Measurements from ENCODE around the gene TEX13B.

TEX13B gene, protein sequence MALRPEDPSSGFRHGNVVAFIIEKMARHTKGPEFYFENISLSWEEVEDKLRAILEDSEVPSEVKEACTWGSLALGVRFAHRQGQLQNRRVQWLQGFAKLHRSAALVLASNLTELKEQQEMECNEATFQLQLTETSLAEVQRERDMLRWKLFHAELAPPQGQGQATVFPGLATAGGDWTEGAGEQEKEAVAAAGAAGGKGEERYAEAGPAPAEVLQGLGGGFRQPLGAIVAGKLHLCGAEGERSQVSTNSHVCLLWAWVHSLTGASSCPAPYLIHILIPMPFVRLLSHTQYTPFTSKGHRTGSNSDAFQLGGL

GRCh38 chrX:107982356-107982755, at the start of gene TEX13B:
Gene TEX13B (minus strand): TSS chrX:107982370. CDS start chrX:107982127, 243 bp downstream.
- H3K9me3 ChIP-seq (ENCODE audit: insufficient read depth, low read length) = no peaks in the 10 kb centered on the region
- no peak within 1 kb of the TSS for H3K4me3 ChIP-seq (ENCODE audit: insufficient read length, low read depth)
- DNase-seq (ENCODE audit: low read depth, low spot score) = no peak
- H3K36me3 ChIP-seq (ENCODE audit: insufficient read depth, insufficient read length, low read length) = no peaks in the 10 kb centered on the region
- no peak within 1 kb of the TSS for H3K9ac ChIP-seq (ENCODE audit: insufficient read length, low read depth)
- H3K27me3 ChIP-seq (ENCODE audit: insufficient read depth, insufficient read length) = no peaks in the 10 kb centered on the region
- peaks cover 3% of the 10 kb centered on the region for H3K4me1 ChIP-seq (ENCODE audit: insufficient read depth, insufficient read length)
- no peak for TF ChIP-seq SUZ12 (IDR thresholded peaks at IDR 0.05; ENCODE audit: extremely low read depth, insufficient read depth, insufficient read length)

GRCh38 chrX:108029928-108030711, 48.0 kb upstream of the TEX13B start:
- H3K9ac ChIP-seq (ENCODE audit: insufficient read length, low read depth) = no peak overlapping the region
- H3K27me3 ChIP-seq (ENCODE audit: insufficient read depth, insufficient read length) = no peaks in the 10 kb centered on the region
- H3K36me3 ChIP-seq (ENCODE audit: insufficient read depth, insufficient read length, low read length) = no peaks in the 10 kb centered on the region
- H3K4me3 ChIP-seq (ENCODE audit: insufficient read length, low read depth) = no peak overlapping the region
- TF ChIP-seq ZNF274 (IDR thresholded peaks at IDR 0.05; ENCODE audit: low read depth, low read length) = no peak
- TF ChIP-seq SUZ12 (IDR thresholded peaks at IDR 0.05; ENCODE audit: extremely low read depth, insufficient read depth, insufficient read length) = no peak
- no peak for TF ChIP-seq YY1 (IDR thresholded peaks at IDR 0.05; ENCODE audit: insufficient read depth, insufficient read length)
- no peak for DNase-seq (ENCODE audit: low read depth, low spot score)
- no peaks in the 10 kb centered on the region for H3K9me3 ChIP-seq (ENCODE audit: insufficient read depth, low read length)
- H3K4me1 ChIP-seq (ENCODE audit: insufficient read depth, insufficient read length) = no peaks in the 10 kb centered on the region

GRCh38 chrX:108028854-108029253, 46.7 kb upstream of the TEX13B start:
- TF ChIP-seq SUZ12 (IDR thresholded peaks at IDR 0.05; ENCODE audit: extremely low read depth, insufficient read depth, insufficient read length) (no peak), ZNF274 (IDR thresholded peaks at IDR 0.05; ENCODE audit: low read depth, low read length) (no peak), YY1 (IDR thresholded peaks at IDR 0.05; ENCODE audit: insufficient read depth, insufficient read length) (no peak)
- no peak overlapping the region for H3K9ac ChIP-seq (ENCODE audit: insufficient read length, low read depth)
- H3K36me3 ChIP-seq (ENCODE audit: insufficient read depth, insufficient read length, low read length) = no peaks in the 10 kb centered on the region
- H3K9me3 ChIP-seq (ENCODE audit: insufficient read depth, low read length) = no peaks in the 10 kb centered on the region
- no peak overlapping the region for H3K4me3 ChIP-seq (ENCODE audit: insufficient read length, low read depth)
- no peak for DNase-seq (ENCODE audit: low read depth, low spot score)
- H3K27me3 ChIP-seq (ENCODE audit: insufficient read depth, insufficient read length) = no peaks in the 10 kb centered on the region
- H3K4me1 ChIP-seq (ENCODE audit: insufficient read depth, insufficient read length) = no peaks in the 10 kb centered on the region

DNA sequence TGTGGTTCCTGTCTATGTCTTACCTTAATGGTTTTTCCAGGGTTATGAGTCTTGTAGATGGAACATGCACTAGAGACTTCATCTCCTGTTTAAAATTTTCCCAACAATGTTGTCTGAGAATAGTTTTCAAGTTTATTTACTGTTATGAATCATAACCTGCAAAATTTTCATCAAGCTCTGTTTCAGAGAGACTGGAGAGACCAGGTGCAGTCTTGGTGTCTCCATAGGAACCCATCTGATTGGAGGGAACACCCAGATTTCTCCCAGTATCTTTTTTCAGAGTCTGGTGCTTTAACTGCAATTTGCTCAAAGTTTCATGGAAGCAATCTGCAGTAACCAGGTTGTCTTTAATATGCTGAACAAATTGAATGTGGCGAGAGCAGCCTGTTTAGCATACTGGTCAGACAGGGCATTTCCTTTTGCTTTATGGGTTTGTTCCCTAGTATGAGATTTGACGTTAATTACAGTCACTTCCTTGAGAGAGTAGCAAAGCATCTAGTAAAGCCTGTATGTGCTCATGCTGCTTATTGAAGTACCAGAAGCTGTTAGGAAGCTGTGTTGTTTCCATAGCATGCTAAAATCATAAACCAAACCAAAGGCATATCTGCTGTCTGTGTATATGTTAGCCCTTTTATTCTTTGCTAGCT, 43.9 kb upstream of the TEX13B start:
- Histone ChIP-seq H3K4me3 (ENCODE audit: insufficient read length, low read depth) (no peak overlapping the region), H3K27me3 (ENCODE audit: insufficient read depth, insufficient read length) (no peaks in the 10 kb centered on the region), H3K9me3 (ENCODE audit: insufficient read depth, low read length) (no peaks in the 10 kb centered on the region), H3K9ac (ENCODE audit: insufficient read length, low read depth) (no peak overlapping the region), H3K36me3 (ENCODE audit: insufficient read depth, insufficient read length, low read length) (no peaks in the 10 kb centered on the region), H3K4me1 (ENCODE audit: insufficient read depth, insufficient read length) (no peaks in the 10 kb centered on the region)
- TF ChIP-seq SUZ12 (IDR thresholded peaks at IDR 0.05; ENCODE audit: extremely low read depth, insufficient read depth, insufficient read length) (no peak), YY1 (IDR thresholded peaks at IDR 0.05; ENCODE audit: insufficient read depth, insufficient read length) (no peak), ZNF274 (IDR thresholded peaks at IDR 0.05; ENCODE audit: low read depth, low read length) (no peak)
- DNase-seq (ENCODE audit: low read depth, low spot score) = no peak

GRCh38 chrX:108025376-108025775, 43.2 kb upstream of the TEX13B start:
- Histone ChIP-seq H3K4me1 (ENCODE audit: insufficient read depth, insufficient read length) (no peaks in the 10 kb centered on the region), H3K9me3 (ENCODE audit: insufficient read depth, low read length) (no peaks in the 10 kb centered on the region), H3K36me3 (ENCODE audit: insufficient read depth, insufficient read length, low read length) (no peaks in the 10 kb centered on the region), H3K4me3 (ENCODE audit: insufficient read length, low read depth) (no peak overlapping the region), H3K27me3 (ENCODE audit: insufficient read depth, insufficient read length) (no peaks in the 10 kb centered on the region), H3K9ac (ENCODE audit: insufficient read length, low read depth) (no peak overlapping the region)
- TF ChIP-seq ZNF274 (IDR thresholded peaks at IDR 0.05; ENCODE audit: low read depth, low read length) = no peak
- no peak for TF ChIP-seq SUZ12 (IDR thresholded peaks at IDR 0.05; ENCODE audit: extremely low read depth, insufficient read depth, insufficient read length)
- no peak for TF ChIP-seq YY1 (IDR thresholded peaks at IDR 0.05; ENCODE audit: insufficient read depth, insufficient read length)
- no peak for DNase-seq (ENCODE audit: low read depth, low spot score)

GRCh38 chrX:108022491-108023089, 40.4 kb upstream of the TEX13B start:
- TF ChIP-seq SUZ12 (IDR thresholded peaks at IDR 0.05; ENCODE audit: extremely low read depth, insufficient read depth, insufficient read length) (no peak), ZNF274 (IDR thresholded peaks at IDR 0.05; ENCODE audit: low read depth, low read length) (no peak), YY1 (IDR thresholded peaks at IDR 0.05; ENCODE audit: insufficient read depth, insufficient read length) (no peak)
- Histone ChIP-seq H3K4me1 (ENCODE audit: insufficient read depth, insufficient read length) (peaks cover 5% of the 10 kb centered on the region), H3K36me3 (ENCODE audit: insufficient read depth, insufficient read length, low read length) (no peaks in the 10 kb centered on the region), H3K9ac (ENCODE audit: insufficient read length, low read depth) (no peak overlapping the region), H3K4me3 (ENCODE audit: insufficient read length, low read depth) (no peak overlapping the region), H3K9me3 (ENCODE audit: insufficient read depth, low read length) (no peaks in the 10 kb centered on the region), H3K27me3 (ENCODE audit: insufficient read depth, insufficient read length) (no peaks in the 10 kb centered on the region)
- DNase-seq (ENCODE audit: low read depth, low spot score) = no peak

DNA sequence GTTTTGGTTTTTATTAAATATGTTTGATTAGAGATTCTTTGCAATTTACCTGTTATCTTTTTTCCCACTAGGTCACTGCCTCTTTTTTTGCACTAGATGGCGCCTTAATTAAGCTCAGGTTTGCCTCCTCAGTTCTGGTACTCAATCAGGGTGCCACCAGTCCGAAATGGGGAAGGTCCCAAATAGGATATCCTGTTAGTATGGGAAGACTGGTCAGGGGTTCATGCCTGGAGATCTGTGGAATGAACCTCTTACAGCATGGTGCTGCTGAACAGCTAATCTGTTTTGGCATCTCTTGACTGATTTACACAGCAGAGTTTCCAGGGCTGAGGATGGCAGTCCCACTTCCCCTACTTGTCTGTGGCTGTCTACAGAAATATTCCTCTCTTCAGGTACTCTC, 38.5 kb upstream of the TEX13B start:
- Histone ChIP-seq H3K4me3 (ENCODE audit: insufficient read length, low read depth) (no peak overlapping the region), H3K27me3 (ENCODE audit: insufficient read depth, insufficient read length) (no peaks in the 10 kb centered on the region), H3K36me3 (ENCODE audit: insufficient read depth, insufficient read length, low read length) (no peaks in the 10 kb centered on the region), H3K9ac (ENCODE audit: insufficient read length, low read depth) (no peak overlapping the region), H3K4me1 (ENCODE audit: insufficient read depth, insufficient read length) (peaks cover 5% of the 10 kb centered on the region), H3K9me3 (ENCODE audit: insufficient read depth, low read length) (no peaks in the 10 kb centered on the region)
- TF ChIP-seq SUZ12 (IDR thresholded peaks at IDR 0.05; ENCODE audit: extremely low read depth, insufficient read depth, insufficient read length) (no peak), YY1 (IDR thresholded peaks at IDR 0.05; ENCODE audit: insufficient read depth, insufficient read length) (no peak), ZNF274 (IDR thresholded peaks at IDR 0.05; ENCODE audit: low read depth, low read length) (no peak)
- DNase-seq (ENCODE audit: low read depth, low spot score) = no peak

Data from NT2/D1 (cell line).